Measurements from ENCODE around the gene CRYGC. TPM values are rescaled to one million over a fixed set of nuclear protein-coding genes. Genes with fewer than 3 reads are reported as not detected.

The CRYGC gene
- total RNA-seq, 4 donors from 2014 or later = not detected

DNA sequence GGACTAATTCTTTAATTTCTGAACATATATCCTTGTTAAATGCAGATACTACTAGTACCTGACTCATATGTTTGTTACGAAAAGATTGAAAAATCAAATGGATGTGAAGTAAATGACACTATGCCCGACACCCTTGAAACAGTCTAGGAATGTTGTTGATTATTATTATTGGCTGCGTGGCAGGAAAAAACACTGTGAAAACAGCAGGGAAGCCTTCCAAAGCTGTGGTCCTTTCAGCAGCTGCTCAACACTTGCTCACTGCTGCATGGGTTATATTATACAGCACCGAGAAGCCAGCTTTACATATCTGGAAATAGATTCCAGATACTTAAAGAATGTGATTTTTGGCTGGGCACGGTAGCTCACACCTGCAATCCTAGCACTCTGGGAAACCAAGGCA lies 31.8 kb downstream of the CRYGC start:
- no peak for TF ChIP-seq EP300 (IDR thresholded peaks at IDR 0.05)
- TF ChIP-seq POLR2A (IDR thresholded peaks at IDR 0.05) = no peak
- TF ChIP-seq, protein P1, sequence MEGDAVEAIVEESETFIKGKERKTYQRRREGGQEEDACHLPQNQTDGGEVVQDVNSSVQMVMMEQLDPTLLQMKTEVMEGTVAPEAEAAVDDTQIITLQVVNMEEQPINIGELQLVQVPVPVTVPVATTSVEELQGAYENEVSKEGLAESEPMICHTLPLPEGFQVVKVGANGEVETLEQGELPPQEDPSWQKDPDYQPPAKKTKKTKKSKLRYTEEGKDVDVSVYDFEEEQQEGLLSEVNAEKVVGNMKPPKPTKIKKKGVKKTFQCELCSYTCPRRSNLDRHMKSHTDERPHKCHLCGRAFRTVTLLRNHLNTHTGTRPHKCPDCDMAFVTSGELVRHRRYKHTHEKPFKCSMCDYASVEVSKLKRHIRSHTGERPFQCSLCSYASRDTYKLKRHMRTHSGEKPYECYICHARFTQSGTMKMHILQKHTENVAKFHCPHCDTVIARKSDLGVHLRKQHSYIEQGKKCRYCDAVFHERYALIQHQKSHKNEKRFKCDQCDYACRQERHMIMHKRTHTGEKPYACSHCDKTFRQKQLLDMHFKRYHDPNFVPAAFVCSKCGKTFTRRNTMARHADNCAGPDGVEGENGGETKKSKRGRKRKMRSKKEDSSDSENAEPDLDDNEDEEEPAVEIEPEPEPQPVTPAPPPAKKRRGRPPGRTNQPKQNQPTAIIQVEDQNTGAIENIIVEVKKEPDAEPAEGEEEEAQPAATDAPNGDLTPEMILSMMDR (IDR thresholded peaks at IDR 0.05) = no peak
- Histone ChIP-seq H3K9me3 (no peaks in the 10 kb centered on the region), H3K27me3 (no peaks in the 10 kb centered on the region), H3K4me1 (no peaks in the 10 kb centered on the region), H3K27ac (no peak overlapping the region), H3K36me3 (no peaks in the 10 kb centered on the region), H3K4me3 (no peak overlapping the region)
- DNase-seq (ENCODE audit: low spot score in 2 of 2) = no peak
- 61 to 64% methylated on average over 5 of the region's 5 CpGs for WGBS, 2 donors

DNA sequence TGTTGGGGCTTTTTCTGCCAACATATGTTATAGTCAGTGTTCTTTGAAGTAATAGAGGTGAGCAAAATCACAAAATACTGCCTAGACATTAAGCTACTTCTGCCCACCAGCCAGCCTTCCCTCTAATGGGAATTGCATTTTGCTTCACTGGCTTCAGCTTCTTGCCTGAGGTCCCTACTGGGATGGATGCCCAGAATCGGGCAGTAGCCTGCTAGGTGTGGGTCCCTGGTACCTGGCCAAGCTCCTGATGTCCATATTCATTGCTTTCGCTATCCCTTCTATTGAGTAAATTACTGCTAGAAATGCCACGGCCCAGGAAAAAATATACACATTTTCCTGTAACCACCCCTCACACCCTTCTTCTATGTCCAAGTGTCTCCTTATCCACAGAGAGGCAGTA lies 32.3 kb downstream of the CRYGC start:
- Histone ChIP-seq H3K4me3 (no peak overlapping the region), H3K36me3 (no peaks in the 10 kb centered on the region), H3K27me3 (no peaks in the 10 kb centered on the region), H3K4me1 (no peaks in the 10 kb centered on the region), H3K9me3 (no peaks in the 10 kb centered on the region), H3K27ac (no peak overlapping the region)
- DNase-seq (ENCODE audit: low spot score in 2 of 2) = no peak
- WGBS, 2 donors = 86 to 87% methylated on average over 3 of the region's 3 CpGs
- TF ChIP-seq EP300 (IDR thresholded peaks at IDR 0.05) (no peak), POLR2A (IDR thresholded peaks at IDR 0.05) (no peak)
- TF ChIP-seq, protein P1 (IDR thresholded peaks at IDR 0.05) = no peak

DNA sequence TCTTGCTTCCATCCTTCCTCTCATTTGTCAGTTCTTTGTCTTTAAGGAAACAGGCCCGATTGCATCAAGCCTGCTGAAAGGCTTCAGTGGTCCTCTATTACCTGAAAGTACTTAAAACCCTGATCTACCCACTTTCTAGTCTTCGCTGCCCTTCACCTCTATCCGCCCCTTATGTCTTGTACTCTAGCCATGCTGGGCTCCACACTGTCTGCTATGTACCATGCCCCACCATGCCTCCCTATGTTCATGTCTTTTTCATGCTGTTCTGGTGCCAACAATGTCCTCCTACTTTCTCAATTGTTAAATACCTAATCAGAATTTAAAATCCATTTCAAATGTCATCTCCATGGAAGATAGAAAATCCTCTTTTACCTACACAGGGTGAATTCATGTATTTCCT lies 33.5 kb downstream of the CRYGC start:
- Histone ChIP-seq H3K27me3 (no peaks in the 10 kb centered on the region), H3K36me3 (no peaks in the 10 kb centered on the region), H3K9me3 (no peaks in the 10 kb centered on the region), H3K27ac (no peak overlapping the region), H3K4me1 (no peaks in the 10 kb centered on the region), H3K4me3 (no peak overlapping the region)
- 85 to 89% methylated on average over 3 of the region's 3 CpGs for WGBS, 2 donors
- TF ChIP-seq POLR2A (IDR thresholded peaks at IDR 0.05) (no peak), EP300 (IDR thresholded peaks at IDR 0.05) (no peak)
- TF ChIP-seq, protein P1 (IDR thresholded peaks at IDR 0.05) = no peak
- no peak for DNase-seq (ENCODE audit: low spot score in 2 of 2)

DNA sequence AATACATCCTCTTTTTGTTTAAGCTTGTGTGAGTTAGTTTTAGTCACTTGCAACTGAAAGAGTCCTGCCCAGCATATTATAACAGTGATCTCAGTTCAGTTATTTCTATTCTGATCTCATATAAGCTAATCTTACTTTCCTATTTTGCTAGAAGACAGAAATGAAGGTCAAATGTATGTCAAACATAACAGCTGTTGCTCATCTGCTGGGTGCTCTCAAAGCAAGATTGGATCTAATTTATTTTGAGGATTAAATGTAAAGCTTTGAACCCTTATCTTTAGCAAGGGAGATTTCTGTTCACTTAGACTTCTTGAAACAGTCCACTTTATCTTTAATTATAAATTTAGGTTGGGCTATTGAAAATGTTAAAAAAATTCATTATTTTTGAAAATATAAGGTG lies 36.5 kb downstream of the CRYGC start:
- Histone ChIP-seq H3K4me1 (no peaks in the 10 kb centered on the region), H3K27ac (no peak overlapping the region), H3K9me3 (peaks cover 0 to 8% (median 0%) of the 10 kb centered on the region in 4 donors), H3K36me3 (no peaks in the 10 kb centered on the region), H3K27me3 (no peaks in the 10 kb centered on the region), H3K4me3 (no peak overlapping the region)
- TF ChIP-seq, protein P1 (IDR thresholded peaks at IDR 0.05) = no peak
- TF ChIP-seq POLR2A (IDR thresholded peaks at IDR 0.05) (no peak), EP300 (IDR thresholded peaks at IDR 0.05) (no peak)
- DNase-seq (ENCODE audit: low spot score in 2 of 2) = no peak

DNA sequence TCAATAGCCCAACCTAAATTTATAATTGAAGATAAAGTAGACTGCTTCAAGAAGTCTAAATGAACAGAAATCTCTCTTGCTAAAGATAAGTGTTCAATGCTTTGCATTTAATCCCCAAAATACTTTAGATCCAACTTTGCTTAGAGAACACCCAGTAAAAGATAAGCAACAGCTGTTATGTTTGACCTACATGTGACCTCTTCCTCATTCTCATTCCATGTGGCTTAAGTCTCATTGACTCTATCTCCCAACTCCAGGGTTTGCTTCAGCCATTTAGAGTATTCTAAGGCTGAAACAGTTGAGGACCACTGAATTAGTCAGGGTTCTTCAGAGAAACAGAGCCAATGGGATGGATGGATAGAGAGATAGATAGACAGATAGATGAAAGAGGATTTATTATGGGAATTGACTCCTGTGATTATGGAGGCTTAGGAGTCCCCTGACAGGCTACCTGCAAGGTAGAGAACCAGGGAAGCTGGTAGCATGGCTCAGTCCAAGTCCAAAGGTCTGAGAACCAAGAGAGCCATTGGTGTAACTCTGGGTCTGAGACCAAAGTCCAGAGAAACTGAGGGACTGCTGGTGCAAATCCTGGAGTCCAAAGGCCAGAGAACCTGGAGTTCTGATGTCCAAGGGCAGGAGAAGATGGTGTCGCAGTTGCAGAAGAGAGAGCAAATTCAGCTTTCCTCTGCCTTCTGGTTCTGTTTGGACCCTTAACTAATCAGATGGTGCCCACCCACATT lies 37.4 kb downstream of the CRYGC start:
- TF ChIP-seq POLR2A (IDR thresholded peaks at IDR 0.05) (no peak), EP300 (IDR thresholded peaks at IDR 0.05) (no peak)
- TF ChIP-seq, protein P1 (IDR thresholded peaks at IDR 0.05) = no peak
- WGBS, 2 donors = 85 to 93% methylated on average over 1 of the region's 1 CpG
- H3K27me3 ChIP-seq = no peaks in the 10 kb centered on the region
- H3K4me1 ChIP-seq = no peaks in the 10 kb centered on the region
- no peaks in the 10 kb centered on the region for H3K36me3 ChIP-seq
- H3K9me3 ChIP-seq = peaks cover 0 to 8% (median 0%) of the 10 kb centered on the region in 4 donors
- DNase-seq (ENCODE audit: low spot score in 2 of 2) = no peak
- H3K4me3 ChIP-seq = no peak overlapping the region
- no peak overlapping the region for H3K27ac ChIP-seq

All from tibial nerve (tissue), 4 donors.